Activated CD8-positive, alpha-beta memory T cell treated with anti-CD3 and anti-CD28 coated beads, Interleukin-2, amount 50 U/mL, for 24 hours (primary cell): ENCODE results near the gene SRSF2.
A peak's percentile ranks its signal among the peaks of the same experiment; 100 is the strongest.
"Not testable (repeated sequence)": the region's sequence is repeated elsewhere in the genome, so short reads cannot be mapped to it uniquely, and the experiment has no call there.

Experiments used
- DNase-seq: peaks from one replicate; pipeline ENCODE4 v3.0.0-alpha.2; 2020; ENCODE audit errors: extremely low read depth

SRSF2 gene, protein sequence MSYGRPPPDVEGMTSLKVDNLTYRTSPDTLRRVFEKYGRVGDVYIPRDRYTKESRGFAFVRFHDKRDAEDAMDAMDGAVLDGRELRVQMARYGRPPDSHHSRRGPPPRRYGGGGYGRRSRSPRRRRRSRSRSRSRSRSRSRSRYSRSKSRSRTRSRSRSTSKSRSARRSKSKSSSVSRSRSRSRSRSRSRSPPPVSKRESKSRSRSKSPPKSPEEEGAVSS

DNA sequence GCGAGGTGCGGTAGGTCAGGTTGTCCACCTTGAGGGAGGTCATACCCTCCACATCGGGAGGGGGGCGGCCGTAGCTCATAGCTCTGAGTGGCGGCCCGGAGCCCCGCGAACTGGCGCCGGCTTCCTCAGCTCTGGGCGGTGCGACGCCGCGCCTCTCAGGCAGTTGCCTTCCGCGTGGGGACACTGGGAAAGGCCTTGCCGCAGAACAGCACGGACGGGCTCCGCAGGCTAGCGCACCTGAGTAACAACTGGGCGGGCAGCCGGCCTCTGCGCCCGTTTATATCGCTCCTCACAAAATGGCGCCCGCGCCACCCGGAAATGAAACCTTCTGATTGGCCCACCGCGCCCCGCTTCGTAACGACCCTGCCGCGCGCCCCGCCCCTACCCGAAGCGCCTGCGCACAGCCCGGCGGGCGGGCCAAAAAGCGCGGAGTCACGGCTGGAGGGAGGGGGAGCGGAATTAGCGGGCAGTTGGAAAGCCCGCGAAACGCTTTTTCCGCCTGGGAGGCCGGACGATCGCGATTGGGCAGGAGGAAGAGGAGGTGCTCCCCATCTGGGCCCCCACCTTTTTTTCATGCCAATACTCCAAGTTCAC is at the start of gene SRSF2:
SRSF2 (minus strand) TSS at position 250 of the 594 bp plus-strand sequence; CDS start at position 79, 171 bp downstream.
- peak; percentile 93 for DNase-seq

DNA sequence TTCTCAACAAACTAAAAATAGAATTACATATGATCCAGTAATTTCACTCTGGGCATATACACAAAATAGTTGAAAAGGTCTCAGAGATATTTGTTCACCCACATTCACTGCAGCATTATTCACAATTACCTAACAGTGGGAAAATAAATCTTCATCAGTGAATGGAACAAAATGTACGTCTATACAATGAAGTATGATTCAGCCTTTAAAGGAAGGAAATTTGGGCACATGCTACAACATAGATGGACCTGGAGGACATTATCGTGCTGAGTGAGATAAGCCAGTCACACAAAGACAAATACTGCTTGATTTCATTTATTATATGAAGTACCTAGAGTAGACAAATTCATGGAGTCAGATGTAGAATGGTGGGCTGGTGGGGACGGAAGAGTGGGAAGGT is 47.8 kb upstream of the SRSF2 start:
- no peak for DNase-seq

DNA sequence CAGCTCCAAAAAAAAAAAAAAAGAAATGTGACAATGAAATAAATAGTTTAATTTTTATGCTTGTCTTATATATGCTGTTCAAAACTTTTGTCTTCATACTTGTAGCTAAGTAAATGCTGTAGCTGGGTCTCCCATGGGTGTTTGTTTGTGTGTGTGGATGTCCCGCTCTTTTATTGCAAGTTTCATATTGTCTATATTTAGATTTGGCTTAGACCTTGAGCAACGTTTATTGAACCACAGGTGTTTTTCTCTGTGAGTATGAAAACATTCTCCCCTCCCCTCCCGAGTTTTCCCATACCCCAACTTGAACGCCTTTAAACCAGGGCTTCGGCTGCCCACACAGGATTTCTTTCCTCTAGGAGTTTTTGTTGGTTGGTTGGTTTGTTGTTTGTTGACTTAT is 46.0 kb upstream of the SRSF2 start:
- no peak for DNase-seq

DNA sequence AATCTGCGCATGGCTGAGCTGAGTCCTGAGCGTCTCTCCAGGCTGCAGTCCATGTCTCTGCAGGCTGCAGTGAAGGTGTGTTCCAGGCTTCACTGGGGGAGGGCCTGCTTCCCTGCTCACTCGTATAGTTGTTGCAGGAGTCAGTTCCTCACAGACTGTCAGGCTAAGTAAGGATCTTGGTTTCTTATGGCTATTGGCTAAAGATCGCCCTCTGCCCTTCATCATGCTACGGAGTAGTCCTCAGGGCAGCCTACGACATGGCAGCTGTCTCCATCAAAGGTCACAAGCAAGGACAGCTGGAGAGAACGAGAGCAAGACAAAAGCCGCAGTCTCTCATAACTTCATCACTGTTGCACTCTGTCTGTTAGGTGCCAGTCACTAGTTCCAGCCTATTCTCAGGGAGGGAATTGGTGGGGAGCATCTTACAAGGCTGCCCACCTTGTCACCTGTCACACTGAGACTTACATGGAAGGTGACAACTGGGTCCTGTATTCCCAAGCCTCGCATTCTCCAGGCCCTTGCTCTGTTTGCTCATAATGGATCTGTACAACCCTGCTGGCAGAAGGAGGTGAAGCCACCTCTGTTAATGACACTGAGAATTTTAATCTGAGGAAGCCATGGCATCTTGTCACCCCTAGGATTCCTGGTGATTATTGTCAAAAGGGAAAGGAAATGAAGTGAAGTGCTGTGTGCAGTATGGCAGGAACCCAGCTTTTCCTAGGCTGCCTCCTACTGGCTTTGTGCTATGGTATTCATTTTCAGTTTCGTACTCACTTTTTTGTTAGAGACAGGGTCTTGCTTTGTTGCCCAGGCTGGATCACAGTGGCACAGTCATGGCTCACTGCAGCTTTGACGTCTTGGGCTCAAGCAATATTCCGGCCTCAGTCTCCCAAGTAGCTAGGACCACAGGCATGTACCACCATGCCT is 44.2 kb upstream of the SRSF2 start:
- DNase-seq, result no peak

DNA sequence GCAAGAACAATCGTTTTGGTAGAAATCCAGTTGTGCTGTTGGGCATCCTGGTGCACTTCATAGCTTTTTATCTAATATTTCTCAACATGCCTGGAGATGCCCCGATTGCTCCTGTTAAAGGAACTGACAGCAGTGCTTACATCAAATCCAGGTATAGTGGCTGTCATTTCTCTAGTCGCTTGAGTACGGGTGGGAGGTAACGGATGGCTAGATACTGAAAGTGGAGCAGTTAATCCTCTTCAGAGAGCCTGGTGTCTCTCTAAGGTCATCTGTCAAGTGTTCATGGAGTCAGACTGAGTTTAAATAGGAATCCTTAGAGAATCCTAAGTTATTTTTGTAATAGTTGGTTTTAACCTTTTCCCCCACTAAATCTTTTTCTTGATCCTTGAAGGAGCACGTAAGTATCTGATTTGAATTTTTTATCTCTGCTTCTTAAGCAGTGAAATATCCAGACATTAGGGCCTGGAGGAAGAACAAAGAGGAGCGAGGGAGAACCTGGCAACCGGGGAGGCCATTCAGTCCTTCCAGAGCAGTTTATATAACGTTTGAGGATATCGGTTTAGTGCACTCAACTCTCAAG is 38.0 kb upstream of the SRSF2 start:
- no peak for DNase-seq

DNA sequence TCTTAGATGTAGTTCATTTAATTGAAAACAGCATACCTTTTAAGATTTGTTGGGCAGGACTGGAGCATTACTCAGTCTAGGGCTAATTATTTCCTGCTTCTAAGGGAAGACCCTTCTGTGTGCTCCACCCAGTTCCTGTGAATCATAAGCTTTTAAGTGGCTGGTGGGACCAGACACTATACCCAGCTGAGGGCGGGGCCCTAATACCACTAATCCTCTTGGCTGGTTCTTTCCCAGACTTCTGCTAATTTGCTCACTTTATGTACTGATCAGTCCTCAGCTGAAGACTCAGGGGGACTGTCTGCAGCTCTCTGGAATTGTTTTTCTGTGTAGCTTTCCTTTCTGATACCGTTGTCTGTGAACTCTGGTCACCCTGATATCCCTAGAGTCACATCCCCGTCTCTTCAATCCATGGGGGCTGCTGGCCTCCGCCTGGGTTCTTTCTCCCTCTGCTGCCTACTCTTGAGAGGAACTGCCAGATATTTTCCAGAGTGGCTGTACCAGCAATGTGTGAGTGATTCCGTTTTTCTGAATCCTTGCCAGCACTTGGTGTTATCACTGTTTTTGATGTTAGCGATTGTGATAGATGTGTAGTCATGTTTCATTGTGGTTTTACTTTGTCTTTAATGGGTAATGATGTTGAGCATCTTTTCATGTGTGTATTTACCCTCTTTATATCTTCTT is 35.9 kb upstream of the SRSF2 start:
- no peak for DNase-seq

DNA sequence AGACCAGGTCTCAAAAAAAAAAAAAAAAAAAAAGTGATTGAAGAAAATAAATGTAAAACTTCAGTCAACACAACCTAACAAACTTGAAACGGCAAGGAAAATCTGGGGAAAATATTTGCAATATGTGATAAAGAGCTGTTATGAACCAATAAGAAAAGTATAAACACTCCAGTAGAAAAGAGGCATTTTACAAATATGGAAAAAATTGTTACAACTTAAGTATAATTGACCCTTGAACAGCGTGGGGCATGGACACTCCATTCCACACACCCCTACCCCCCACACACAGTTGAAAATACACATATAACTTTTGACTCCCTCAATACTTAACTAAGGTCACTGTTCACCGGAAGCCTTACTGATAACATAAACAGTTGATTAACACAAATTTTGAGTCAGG is 21.4 kb upstream of the SRSF2 start:
- no peak for DNase-seq

DNA sequence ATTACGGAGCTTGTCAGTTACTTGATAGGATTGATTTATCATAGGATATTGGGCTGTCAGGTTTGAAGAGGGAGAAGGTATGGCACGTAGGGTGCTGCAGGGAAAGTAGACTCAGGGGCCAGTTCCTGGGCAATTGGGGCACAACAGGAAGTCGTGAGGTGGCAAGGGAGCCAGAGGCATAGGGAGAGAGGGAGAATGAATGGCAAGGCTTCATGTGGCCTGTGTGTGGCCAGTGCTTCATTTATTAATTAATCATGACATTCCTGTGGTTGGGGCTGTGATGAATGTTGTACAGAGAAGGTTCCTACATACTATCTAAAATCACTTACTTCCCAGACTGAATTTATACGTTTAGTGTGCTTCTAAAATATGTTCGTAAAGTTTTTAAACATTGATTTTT is 20.1 kb upstream of the SRSF2 start:
- DNase-seq, result no peak

DNA sequence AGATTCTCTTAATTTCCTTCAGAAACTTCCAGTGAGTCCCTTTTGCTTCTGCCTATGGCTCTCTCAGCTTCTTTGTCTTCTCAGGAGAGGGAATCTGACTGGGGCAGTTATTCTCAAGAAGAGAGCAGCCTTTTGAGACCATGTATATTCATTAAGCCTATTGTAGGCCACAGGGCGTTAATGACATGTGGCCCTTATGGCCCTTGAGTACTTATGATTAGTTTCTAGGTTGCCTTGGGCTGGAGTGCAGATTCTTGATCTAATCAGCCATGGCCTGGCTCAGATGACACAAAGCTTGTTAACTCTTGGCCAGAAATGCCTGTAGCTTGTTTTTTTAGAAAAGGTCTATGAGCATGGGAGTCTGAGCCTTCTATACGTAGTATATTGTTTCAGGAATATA is 18.2 kb upstream of the SRSF2 start:
- no peak for DNase-seq

DNA sequence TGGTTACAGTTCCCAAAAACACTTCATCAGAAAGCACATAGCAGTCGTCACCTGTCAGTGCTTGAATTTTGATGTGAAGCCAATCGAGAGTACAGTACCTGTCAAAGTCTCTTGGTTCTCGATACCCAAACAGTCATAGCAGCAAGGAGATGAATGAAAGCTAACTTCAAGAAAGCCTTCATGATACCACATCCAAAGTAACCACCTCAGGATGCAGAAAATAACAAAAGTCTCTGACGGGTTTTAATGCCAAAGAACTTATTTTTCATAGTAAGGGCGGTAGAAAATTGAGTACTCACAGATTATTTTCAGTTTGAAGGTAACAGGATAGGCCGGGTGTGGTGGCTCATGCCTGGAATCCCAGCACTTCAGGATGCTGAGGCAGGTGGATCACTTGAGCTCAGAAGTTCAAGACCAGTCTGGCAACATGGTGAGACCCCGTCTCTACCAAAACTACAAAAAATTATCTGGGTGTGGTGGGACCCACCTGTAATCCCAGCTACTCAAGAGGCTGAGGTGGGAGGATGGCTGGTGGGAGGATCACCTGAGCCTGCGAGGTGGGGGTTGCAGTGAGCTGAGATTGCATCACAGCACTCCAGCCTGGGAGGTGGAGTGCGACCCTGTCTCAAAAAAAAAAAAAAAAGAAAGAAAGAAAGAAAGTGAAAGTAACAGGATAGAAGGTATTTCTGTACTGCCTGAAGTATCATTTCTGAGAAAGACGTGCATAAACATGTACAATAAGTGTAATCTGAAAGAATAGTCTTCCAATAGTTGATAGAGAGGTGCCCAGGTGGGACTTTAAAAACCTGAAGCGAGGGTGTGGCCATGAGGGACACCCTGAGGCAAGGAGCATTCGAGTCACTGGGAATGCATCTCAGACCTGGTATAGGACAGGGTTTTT is 16.2 kb upstream of the SRSF2 start:
- DNase-seq, result no peak

DNA sequence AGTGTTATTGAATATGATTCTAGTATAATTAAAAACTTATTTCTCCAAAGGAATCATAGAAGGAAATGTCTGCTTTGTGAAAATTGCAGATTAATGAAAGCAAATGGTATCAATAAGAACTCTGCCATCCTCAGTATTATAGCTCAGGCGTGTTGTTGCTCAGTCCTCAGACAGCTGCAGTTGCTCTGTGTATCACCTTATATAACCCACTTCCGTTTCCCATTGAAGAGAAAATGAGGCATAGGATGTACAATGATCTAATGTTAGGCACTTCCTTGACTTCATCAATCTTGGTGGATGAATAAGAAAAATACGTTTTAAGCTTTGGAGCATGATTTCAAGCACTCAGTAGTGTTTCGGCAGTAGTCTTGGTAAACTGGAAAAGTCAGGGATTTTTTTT is 14.9 kb upstream of the SRSF2 start:
- DNase-seq, result no peak

DNA sequence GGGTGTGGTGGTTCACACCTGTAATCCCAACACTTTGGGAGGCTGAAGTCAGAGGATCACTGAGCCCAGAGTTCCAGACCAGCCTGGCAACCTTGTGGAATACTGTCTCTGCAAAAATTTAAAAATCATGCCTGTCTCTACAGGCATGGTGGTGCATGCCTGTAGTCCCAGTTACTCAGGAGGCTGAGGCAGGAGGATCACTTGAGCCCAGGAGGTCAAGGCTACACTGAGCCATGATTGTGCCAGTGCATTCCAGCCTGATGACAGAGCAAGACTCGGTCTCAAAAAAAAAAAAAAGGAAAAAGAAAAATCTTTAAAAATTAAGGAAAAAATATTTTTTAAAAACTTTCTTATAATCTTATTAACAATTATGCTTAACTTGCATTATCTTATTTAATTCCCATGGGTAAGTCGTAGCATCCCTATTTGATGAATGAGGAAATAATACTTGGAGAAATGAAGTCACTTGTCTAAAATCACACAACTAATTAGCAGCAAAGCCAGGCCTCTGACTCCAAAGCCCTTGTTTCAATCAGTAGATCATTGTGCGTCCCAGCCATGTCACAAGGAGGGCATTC is 14.4 kb upstream of the SRSF2 start:
- DNase-seq, result no peak

DNA sequence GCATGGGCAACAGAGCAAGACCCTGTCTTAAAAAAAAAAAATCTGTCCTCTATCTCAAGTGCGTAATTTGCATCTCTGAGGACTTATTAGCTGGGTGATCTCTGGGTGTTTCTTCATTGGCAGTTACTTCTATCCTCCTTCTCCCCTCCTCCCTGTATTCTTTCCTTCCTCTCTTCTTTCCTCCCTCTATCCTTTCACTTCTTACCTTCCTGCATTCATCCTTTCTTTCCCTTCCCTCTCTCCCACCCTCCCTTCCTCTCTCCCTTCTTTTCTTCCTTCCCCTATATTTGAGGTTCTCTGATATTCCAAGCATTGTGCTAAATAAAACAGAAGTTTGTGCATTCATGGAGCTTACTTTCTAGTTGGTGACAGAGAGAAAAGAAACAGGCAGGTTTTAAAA is 11.5 kb upstream of the SRSF2 start:
- no peak for DNase-seq

DNA sequence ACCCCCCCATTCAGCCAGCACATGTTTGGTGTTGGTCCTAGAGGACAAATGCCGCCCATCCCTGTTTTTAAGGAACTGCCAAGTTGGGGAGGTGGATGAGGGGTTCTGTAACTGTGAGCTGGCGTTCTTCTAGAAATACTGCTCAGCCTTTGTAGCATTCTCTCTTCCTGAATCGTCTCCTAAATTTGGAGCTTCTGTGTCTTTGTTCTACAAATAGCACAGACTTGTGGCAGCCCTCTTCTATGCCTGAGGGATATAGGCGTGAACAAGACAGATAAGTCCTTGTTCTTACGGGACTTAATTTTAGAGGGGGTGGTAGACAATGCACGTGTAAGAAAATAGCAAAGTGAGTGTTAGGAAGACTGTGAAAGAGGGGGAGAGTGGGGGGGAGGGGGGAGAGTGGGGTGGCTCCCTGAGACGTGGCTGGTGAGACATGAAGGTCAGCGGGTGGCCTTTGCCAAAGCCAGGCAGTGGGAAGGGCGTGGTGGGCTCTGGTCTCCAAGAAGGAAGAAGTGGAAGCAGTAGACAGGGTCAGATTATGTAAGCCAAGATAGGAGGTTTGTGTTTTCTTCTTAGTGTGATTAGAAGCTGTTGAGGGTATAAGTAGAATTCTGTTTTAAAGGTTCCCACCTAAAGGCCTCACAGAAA is 10.7 kb upstream of the SRSF2 start:
- DNase-seq, result no peak

DNA sequence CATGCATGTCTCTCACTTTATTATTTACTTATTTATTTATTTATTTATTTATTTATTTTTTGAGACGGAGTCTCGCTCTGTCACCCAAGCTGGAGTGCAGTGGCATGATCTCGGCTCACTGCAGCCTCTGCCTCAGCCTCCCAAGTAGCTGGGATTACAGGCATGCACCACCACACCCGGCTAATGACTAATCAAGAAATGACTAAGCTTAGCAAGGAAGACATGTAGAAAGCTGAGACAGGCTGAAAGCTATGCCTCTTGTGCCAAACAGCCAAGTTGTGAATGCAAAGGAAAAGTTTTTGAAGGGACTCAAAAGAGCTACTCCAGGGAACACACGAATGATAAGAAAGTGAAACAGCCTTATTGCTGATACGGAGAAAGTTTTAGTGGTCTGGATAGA is 8.7 kb upstream of the SRSF2 start:
- not testable (repeated sequence) for DNase-seq

DNA sequence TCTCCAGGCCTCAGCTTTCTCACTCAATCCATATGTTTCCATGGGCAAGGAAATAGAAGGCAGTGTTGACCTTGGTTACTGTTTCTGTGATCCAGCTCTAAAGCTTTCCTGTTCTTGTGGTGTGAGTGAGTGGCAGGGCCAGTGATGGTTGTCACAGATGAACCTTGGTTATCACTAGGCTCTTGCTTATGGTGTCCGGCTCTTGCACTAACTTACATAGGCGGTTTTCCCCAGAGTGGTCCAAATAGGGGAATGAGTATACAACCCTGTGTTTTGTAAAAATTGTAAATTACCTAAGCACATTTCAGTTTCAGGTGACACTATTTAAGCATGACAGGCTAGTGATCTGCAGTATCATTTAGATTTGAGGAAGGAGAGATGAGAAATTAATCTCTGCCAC is 7.6 kb upstream of the SRSF2 start:
- no peak for DNase-seq

DNA sequence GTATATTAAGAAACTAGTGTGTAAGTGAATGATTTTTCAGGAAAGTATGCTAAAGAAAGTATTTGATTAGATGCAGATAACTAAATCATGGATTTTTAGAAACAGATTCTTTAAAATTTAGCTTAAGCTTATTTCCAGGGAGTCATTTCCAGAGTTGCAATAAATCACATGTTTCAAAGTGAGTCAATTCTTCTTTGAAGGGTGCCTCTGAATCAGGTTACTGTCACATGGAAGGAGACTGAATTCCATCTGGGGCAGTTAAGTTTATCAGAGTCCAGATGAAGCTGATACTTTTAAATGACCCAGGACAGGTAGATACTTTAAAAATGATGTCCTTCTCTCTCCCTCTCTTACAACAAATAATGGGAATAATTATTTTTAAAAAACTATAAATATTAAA is 5.8 kb upstream of the SRSF2 start:
- DNase-seq, result no peak

DNA sequence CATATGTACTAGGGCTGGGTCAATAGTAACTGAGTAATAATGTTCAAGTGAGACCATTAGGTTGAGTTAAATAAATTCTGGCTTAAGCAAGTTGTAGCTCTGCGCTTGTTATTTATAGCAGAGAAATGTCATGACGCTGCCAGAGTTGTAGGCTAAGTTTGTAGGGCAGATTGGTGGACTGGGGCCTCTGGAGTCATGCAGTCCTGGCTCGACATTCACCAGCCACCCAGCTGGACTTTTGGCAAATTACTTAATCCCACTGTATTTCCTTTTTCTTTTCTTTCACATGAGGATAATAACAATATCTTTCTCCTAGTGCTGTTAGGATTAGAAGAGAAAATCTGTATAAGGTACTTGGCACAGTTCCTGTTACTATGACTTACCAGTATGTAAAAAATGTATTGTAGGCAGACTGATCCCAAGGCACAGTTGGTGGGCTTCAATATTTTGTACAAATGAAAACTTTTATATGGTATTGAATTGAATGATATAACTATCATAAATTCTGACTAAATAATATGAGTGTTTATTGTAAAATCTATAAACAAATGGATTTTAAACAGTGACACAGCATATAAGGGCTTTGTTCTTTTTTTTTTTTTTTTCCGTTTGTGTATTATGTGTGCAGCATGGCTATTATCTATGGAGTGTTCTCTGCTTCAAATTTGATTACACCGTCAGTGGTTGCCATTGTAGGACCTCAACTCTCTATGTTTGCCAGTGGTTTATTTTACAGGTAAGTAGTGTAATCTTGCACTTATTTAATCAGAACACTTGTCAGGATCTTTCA is 3.4 kb upstream of the SRSF2 start:
- DNase-seq, result no peak

DNA sequence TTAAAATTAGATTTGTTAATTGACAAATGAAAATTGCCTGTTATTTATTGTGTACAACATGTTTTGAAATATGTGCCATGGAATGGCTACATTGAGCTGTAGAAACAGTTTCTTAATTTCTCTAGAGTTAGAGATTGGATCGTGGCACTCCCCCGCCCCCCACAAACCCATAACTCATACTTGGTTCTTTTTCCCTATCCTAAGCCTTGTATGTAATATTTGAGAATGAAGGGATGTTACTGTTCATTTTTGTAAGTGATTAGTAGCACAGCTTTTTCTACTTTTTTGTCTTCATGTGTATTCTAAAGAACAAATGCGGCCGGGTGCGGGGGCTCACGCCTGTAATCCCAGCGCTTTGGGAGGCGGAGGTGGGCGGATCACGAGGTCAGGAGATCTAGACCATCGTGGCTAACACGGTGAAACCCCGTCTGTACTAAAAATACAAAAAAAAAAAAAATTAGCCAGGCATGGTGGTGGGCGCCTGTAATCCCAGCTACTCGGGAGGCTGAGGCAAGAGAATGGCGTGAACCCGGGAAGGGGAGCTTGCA is 2.5 kb upstream of the SRSF2 start:
- not testable (repeated sequence) for DNase-seq
